Measurements from ENCODE around the gene PCDH15.

- no peak for TF ChIP-seq POLR2A (IDR thresholded peaks at IDR 0.05)
- TF ChIP-seq CTCF (IDR thresholded peaks at IDR 0.05) = no peak
These were observed 737.5 kb downstream of the PCDH15 start for GRCh38 chr10:54063514-54063913.

All from esophagus squamous epithelium (tissue), 4 donors.